Astrocyte (in vitro differentiated cells and primary cell): ENCODE measurements around the gene RNF123. TPM values are rescaled to one million over a fixed set of nuclear protein-coding genes. Genes with fewer than 3 reads are reported as not detected.

ENCODE experiments used
- DNase-seq: peaks from one replicate; pipeline ENCODE4 v3.0.0-alpha.2; 2010; ENCODE audit warnings: low read depth
- FAIRE-seq: peaks from 2 replicates; lab custom pipeline; 2011; peaks lifted over from hg19 to GRCh38; lab: Jason Lieb, UNC
- H2AFZ ChIP-seq: 2 replicates; pipeline ENCODE4 v1.6.0; 2012; ENCODE audit warnings: low read depth, low read length, inconsistent platforms
- H3K27ac ChIP-seq: 2 replicates; pipeline ENCODE4 v1.5.1; 2011; ENCODE audit warnings: low read depth, low read length, inconsistent platforms
- H3K27me3 ChIP-seq: 2 replicates; pipeline ENCODE4 v1.6.0; 2011; ENCODE audit warnings: low read length, inconsistent platforms; ENCODE audit not compliant: insufficient read depth
- H3K36me3 ChIP-seq: 2 replicates; pipeline ENCODE4 v1.5.1; 2011; ENCODE audit warnings: low read length, inconsistent platforms; ENCODE audit not compliant: insufficient read depth
- H3K4me1 ChIP-seq: 2 replicates; pipeline ENCODE4 v1.5.1; 2011; ENCODE audit warnings: low read length, inconsistent platforms; ENCODE audit not compliant: insufficient read depth
- H3K4me2 ChIP-seq: 2 replicates; pipeline ENCODE4 v1.6.0; 2012; ENCODE audit warnings: low read length, inconsistent platforms
- H3K4me3 ChIP-seq: 2 replicates; pipeline ENCODE4 v1.5.1; 2011; ENCODE audit warnings: low read depth, mild to moderate bottlenecking, low read length, inconsistent platforms; ENCODE audit not compliant: insufficient read depth
- H3K79me2 ChIP-seq: 2 replicates; pipeline ENCODE4 v1.6.0; 2012; ENCODE audit warnings: mild to moderate bottlenecking, low read length, inconsistent platforms; ENCODE audit not compliant: insufficient read depth
- H3K9ac ChIP-seq: 2 replicates; pipeline ENCODE4 v1.6.0; 2012; ENCODE audit warnings: mild to moderate bottlenecking, low read length, inconsistent platforms
- H3K9me3 ChIP-seq: 2 replicates; pipeline ENCODE4 v1.5.1; 2012; ENCODE audit warnings: low read depth, mild to moderate bottlenecking, low read length, inconsistent platforms; ENCODE audit not compliant: insufficient read depth
- H4K20me1 ChIP-seq: 2 replicates; pipeline ENCODE4 v1.6.0; 2012; ENCODE audit warnings: low read length, inconsistent platforms; ENCODE audit not compliant: insufficient read depth
- H3K27ac Mint-ChIP-seq: one replicate; pipeline ENCODE4 v1.8.0; 2021; ENCODE audit warnings: mild to moderate bottlenecking, mixed read lengths; ENCODE audit not compliant: unreplicated experiment
- H3K27me3 Mint-ChIP-seq: one replicate; pipeline ENCODE4 v1.8.0; 2021; ENCODE audit warnings: low read depth, mixed read lengths; ENCODE audit not compliant: unreplicated experiment
- H3K36me3 Mint-ChIP-seq: one replicate; pipeline ENCODE4 v1.8.0; 2021; ENCODE audit warnings: low read depth, mixed read lengths; ENCODE audit not compliant: unreplicated experiment
- H3K4me1 Mint-ChIP-seq: one replicate; pipeline ENCODE4 v1.8.0; 2021; ENCODE audit warnings: low read depth, mixed read lengths; ENCODE audit not compliant: unreplicated experiment
- H3K4me3 Mint-ChIP-seq: one replicate; pipeline ENCODE4 v1.8.0; 2021; ENCODE audit warnings: mild to moderate bottlenecking, moderate library complexity, mixed read lengths; ENCODE audit not compliant: unreplicated experiment
- H3K9me3 Mint-ChIP-seq: one replicate; pipeline ENCODE4 v1.8.0; 2021; ENCODE audit warnings: mild to moderate bottlenecking, mixed read lengths; ENCODE audit not compliant: unreplicated experiment
- EZH2 ChIP-seq: IDR thresholded peaks from 2 replicates; pipeline ENCODE4 v1.6.1; 2012; ENCODE audit warnings: mild to moderate bottlenecking, low read length, inconsistent platforms; ENCODE audit not compliant: insufficient read depth
- total RNA-seq: library from RNA; stranded (reverse); gene quantifications from 2 replicates; pipeline ENCODE4 v1.2.1, GENCODE V29; 2021
- TF ChIP-seq, protein P1 (sequence below): IDR thresholded peaks from 2 replicates; pipeline ENCODE4 v1.5.1; 2011; ENCODE audit warnings: low read depth, mild to moderate bottlenecking, inconsistent platforms, low read length, moderate library complexity; ENCODE audit not compliant: insufficient read depth

Gene RNF123
- total RNA-seq, 1 donor from 2014 or later = 40.9 TPM

DNA sequence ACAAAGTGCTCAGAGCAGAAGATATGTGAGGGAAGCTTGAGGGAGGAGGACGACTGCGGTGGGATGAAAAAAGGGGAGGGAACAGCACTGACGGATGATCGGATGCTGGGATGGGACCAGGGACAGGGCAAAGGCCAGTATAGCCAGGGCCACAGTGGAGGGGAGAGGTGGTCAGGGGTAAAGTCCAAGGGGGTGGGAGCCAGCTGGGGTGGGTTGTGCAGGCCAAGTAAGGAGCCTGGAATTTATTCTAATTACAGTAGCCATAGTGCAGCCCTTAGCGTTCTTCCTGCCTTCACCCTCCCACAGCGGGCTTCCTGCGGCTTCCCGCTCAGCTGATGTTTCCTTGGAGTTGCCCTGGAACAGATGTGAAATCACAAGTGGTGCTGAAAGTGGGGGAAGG lies 22.8 kb upstream of the RNF123 start:
- H3K27me3 ChIP-seq = no peaks in the 10 kb centered on the region
- no peak overlapping the region for H3K9ac ChIP-seq
- no peak overlapping the region for H3K27ac Mint-ChIP-seq
- no peak overlapping the region for H3K27ac ChIP-seq
- H3K36me3 ChIP-seq = no peaks in the 10 kb centered on the region
- DNase-seq = no peak
- H3K79me2 ChIP-seq = no peaks in the 10 kb centered on the region
- peaks cover 5% of the 10 kb centered on the region for H3K27me3 Mint-ChIP-seq
- no peak for TF ChIP-seq EZH2
- TF ChIP-seq, protein P1, sequence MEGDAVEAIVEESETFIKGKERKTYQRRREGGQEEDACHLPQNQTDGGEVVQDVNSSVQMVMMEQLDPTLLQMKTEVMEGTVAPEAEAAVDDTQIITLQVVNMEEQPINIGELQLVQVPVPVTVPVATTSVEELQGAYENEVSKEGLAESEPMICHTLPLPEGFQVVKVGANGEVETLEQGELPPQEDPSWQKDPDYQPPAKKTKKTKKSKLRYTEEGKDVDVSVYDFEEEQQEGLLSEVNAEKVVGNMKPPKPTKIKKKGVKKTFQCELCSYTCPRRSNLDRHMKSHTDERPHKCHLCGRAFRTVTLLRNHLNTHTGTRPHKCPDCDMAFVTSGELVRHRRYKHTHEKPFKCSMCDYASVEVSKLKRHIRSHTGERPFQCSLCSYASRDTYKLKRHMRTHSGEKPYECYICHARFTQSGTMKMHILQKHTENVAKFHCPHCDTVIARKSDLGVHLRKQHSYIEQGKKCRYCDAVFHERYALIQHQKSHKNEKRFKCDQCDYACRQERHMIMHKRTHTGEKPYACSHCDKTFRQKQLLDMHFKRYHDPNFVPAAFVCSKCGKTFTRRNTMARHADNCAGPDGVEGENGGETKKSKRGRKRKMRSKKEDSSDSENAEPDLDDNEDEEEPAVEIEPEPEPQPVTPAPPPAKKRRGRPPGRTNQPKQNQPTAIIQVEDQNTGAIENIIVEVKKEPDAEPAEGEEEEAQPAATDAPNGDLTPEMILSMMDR = no peak
- H3K9me3 ChIP-seq = no peaks in the 10 kb centered on the region
- H2AFZ ChIP-seq = no peak overlapping the region
- no peak overlapping the region for H3K4me3 Mint-ChIP-seq
- peaks cover 5% of the 10 kb centered on the region for H4K20me1 ChIP-seq
- no peaks in the 10 kb centered on the region for H3K36me3 Mint-ChIP-seq
- no peak overlapping the region for H3K4me3 ChIP-seq
- no peak overlapping the region for H3K4me2 ChIP-seq
- H3K4me1 Mint-ChIP-seq = peaks cover 16% of the 10 kb centered on the region
- peak; percentile 32 for FAIRE-seq
- no peaks in the 10 kb centered on the region for H3K9me3 Mint-ChIP-seq
- peaks cover 12% of the 10 kb centered on the region for H3K4me1 ChIP-seq

DNA sequence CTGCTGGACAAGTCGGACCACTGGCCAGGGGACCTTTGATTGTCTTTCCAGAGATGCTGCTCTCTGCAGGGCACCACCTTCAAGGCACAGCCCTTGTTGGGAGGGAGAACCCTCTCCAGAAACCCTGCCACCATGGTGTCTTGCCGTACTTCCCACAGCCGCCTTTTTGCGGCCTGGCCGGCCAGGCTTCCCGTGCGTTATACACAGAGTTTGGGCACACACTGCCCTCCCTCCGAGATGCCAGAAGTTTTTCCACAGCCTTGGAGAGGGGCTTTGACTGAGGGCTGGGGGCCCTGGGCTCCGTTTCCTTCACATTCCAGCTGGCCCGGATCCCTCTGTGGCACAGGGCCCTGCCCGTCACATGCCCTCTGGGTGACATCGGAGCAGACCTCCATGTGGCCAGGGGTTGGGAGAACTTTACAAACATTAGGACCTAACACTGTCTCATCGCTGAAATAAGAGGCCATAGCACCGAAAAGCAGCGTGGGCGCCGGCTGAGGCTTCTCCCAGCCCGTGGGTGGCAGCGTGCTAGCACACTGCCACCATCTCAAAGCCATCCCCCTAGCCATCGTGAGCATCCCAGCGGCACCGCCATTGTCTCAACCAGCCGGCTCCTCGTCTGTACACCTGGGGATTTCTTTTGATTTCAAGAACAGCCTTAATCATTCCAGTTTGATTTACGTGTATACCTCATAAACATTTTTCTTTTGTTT lies 21.5 kb upstream of the RNF123 start:
- H3K9me3 ChIP-seq = no peaks in the 10 kb centered on the region
- no peak overlapping the region for H3K27ac ChIP-seq
- H3K9ac ChIP-seq = peak overlapping the region; percentile 33
- H4K20me1 ChIP-seq = peaks cover 5% of the 10 kb centered on the region
- no peaks in the 10 kb centered on the region for H3K27me3 ChIP-seq
- peak overlapping the region; percentile 25 for H3K4me2 ChIP-seq
- no peaks in the 10 kb centered on the region for H3K79me2 ChIP-seq
- no peak overlapping the region for H3K4me3 ChIP-seq
- no peak overlapping the region for H3K27ac Mint-ChIP-seq
- H3K36me3 ChIP-seq = no peaks in the 10 kb centered on the region
- peaks cover 12% of the 10 kb centered on the region for H3K4me1 ChIP-seq
- peaks cover 16% of the 10 kb centered on the region for H3K4me1 Mint-ChIP-seq
- FAIRE-seq (no peak), DNase-seq (no peak)
- no peak overlapping the region for H2AFZ ChIP-seq
- peak overlapping the region; percentile 5 for H3K4me3 Mint-ChIP-seq
- no peaks in the 10 kb centered on the region for H3K36me3 Mint-ChIP-seq
- H3K9me3 Mint-ChIP-seq = no peaks in the 10 kb centered on the region
- H3K27me3 Mint-ChIP-seq = peaks cover 2% of the 10 kb centered on the region
- TF ChIP-seq, protein P1 = no peak
- no peak for TF ChIP-seq EZH2

DNA sequence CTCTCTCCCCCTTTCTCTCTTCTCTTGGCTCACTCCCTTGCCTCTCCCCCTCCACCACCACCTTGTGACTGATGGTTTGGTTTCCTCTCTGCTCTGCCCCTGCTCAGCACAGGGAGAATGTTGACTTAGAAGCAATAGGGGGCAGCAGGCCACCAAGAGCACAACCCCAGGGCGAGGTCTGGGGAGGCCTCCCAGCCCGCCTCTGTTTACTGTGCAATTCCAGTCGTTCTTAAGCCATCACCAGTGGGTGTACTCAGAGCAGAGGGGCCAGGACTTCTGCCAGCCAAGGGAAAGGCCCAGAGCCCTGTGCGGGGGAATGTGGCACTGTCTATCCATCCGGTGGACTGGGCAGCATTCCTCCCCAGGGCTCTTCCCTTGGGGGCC lies 21.0 kb upstream of the RNF123 start:
- peak overlapping the region; percentile 25 for H3K4me2 ChIP-seq
- H3K27me3 Mint-ChIP-seq = peaks cover 2% of the 10 kb centered on the region
- H3K4me3 Mint-ChIP-seq = peak overlapping the region; percentile 5
- H3K4me1 Mint-ChIP-seq = peaks cover 16% of the 10 kb centered on the region
- H4K20me1 ChIP-seq = peaks cover 5% of the 10 kb centered on the region
- H2AFZ ChIP-seq = no peak overlapping the region
- H3K4me3 ChIP-seq = no peak overlapping the region
- no peaks in the 10 kb centered on the region for H3K9me3 Mint-ChIP-seq
- H3K79me2 ChIP-seq = peaks cover 5% of the 10 kb centered on the region
- H3K27ac ChIP-seq = no peak overlapping the region
- TF ChIP-seq EZH2 = no peak
- TF ChIP-seq, protein P1 = no peak
- H3K36me3 Mint-ChIP-seq = no peaks in the 10 kb centered on the region
- H3K36me3 ChIP-seq = no peaks in the 10 kb centered on the region
- H3K9ac ChIP-seq = peak overlapping the region; percentile 33
- no peaks in the 10 kb centered on the region for H3K9me3 ChIP-seq
- H3K27ac Mint-ChIP-seq = no peak overlapping the region
- DNase-seq = no peak
- no peaks in the 10 kb centered on the region for H3K27me3 ChIP-seq
- FAIRE-seq = no peak
- H3K4me1 ChIP-seq = peaks cover 17% of the 10 kb centered on the region
